Thymus (tissue), 11 donors: ENCODE data around the gene NDUFAB1. TPM values are rescaled to one million over a fixed set of nuclear protein-coding genes. Genes with fewer than 3 reads are reported as not detected.
A peak's percentile ranks its signal among the peaks of the same experiment; 100 is the strongest.

ENCODE experiments used
- DNase-seq, 9 donors: peaks; one replicate each; pipeline ENCODE4 v3.0.0-alpha.2; 2013; ENCODE audit warnings: low spot score in 9 of 9, low read depth in 6 of 9, missing footprints in 1 of 9
- H3K27ac ChIP-seq, 2 donors: one replicate each; pipeline ENCODE4 v1.5.1; 2013; ENCODE audit warnings: control low read depth in 1 of 2, low read depth in 1 of 2, low read length in 1 of 2, mild to moderate bottlenecking in 1 of 2, moderate library complexity in 1 of 2
- H3K27me3 ChIP-seq, 2 donors: one replicate each; pipeline ENCODE4 v1.5.1; 2013; ENCODE audit warnings: low read length in 1 of 2; ENCODE audit not compliant: control insufficient read depth in 2 of 2, insufficient read depth in 1 of 2
- H3K36me3 ChIP-seq, 2 donors: one replicate each; pipeline ENCODE4 v1.5.1; 2013; ENCODE audit warnings: low read length in 1 of 2, mild to moderate bottlenecking in 1 of 2, moderate library complexity in 1 of 2; ENCODE audit not compliant: control insufficient read depth in 2 of 2, insufficient read depth in 2 of 2
- H3K4me1 ChIP-seq, 2 donors: one replicate each; pipeline ENCODE4 v1.5.1; 2013; ENCODE audit warnings: low read length in 2 of 2; ENCODE audit not compliant: control insufficient read depth in 2 of 2, insufficient read depth in 2 of 2
- H3K4me3 ChIP-seq, 2 donors: one replicate each; pipeline ENCODE4 v1.5.1; 2013; ENCODE audit warnings: low read length in 2 of 2, control low read depth in 1 of 2, mild to moderate bottlenecking in 1 of 2
- H3K9me3 ChIP-seq, 2 donors: one replicate each; pipeline ENCODE4 v1.5.1; 2013; ENCODE audit warnings: low read length in 1 of 2, mild to moderate bottlenecking in 1 of 2; ENCODE audit not compliant: control insufficient read depth in 2 of 2, insufficient read depth in 1 of 2
- WGBS: extraction: QIAGEN DNeasy Blood & Tissue Kit; methylation state at CpG from one replicate; pipeline ENCODE4 v1.1.7; 2013; 5-methylcytosine and 5-hydroxymethylcytosine counted together
- polyA plus RNA-seq: library from polyadenylated mRNA; stranded (reverse); fragments of 200-250 nt; gene quantifications from one replicate; pipeline ENCODE4 v1.2.3, GENCODE V29; 2013
- total RNA-seq: library from RNA; stranded (reverse); fragments of 120-200 nt; gene quantifications from one replicate; pipeline ENCODE4 v1.2.4, GENCODE V29; 2013
- donor health status: healthy.

The NDUFAB1 gene
- total and polyA plus RNA-seq, 2 donors = 110 to 153 TPM

DNA sequence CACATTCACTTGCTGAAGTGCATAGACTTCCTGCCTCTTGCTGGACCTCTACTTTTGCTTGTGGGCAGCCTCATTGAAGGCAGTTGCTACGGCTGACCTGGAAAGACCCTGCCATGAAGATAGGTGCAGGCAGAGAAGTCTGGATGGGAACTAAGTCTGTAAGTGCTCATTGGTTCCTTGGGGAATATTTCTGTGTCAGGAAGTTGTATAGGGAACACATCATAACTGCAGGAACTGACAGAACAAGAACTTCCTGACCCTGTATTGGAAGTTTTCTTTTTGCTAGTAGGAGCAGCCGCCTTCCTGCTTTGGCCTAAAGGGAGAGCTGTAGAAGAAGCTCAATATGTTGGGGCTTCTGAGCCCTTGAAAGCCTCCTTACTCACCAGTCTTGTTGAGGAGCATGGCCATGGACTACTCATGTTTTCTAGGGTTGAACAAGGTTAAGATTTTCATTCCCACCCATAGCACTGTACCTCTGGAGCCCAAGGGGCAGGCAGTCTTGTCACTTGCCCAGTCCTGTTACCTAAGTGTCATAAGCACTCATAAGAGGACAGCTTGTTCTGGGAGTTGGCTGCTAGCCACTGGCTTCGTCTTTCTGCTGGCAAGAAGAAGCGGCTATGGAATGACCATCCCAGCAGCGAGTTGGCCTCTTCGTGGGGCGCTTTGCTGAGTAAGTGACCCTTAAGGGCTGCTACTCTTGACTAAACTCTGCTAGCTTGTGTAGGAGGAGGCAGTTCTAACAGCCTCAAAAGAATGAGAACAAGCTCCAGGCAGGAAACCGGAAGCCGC lies 31.3 kb downstream of the NDUFAB1 start:
- Histone ChIP-seq H3K27ac (no peak overlapping the region), H3K36me3 (peaks cover 78 to 80% of the 10 kb centered on the region in 2 donors), H3K27me3 (no peaks in the 10 kb centered on the region), H3K4me3 (no peak overlapping the region), H3K9me3 (no peaks in the 10 kb centered on the region), H3K4me1 (peaks cover 0 to 2% of the 10 kb centered on the region in 2 donors)
- WGBS = 96% methylated on average over 9 of the region's 9 CpGs
- DNase-seq = no peak

- Histone ChIP-seq H3K4me1 (peaks cover 6 to 7% of the 10 kb centered on the region in 2 donors), H3K9me3 (no peaks in the 10 kb centered on the region), H3K36me3 (peaks cover 77 to 79% of the 10 kb centered on the region in 2 donors), H3K27me3 (no peaks in the 10 kb centered on the region), H3K27ac (no peak overlapping the region), H3K4me3 (no peak overlapping the region)
- WGBS = 99% methylated on average over 6 of the region's 6 CpGs
- no peak for DNase-seq
Measured at GRCh38 chr16:23563186-23563585, 32.9 kb downstream of the NDUFAB1 start.

DNA sequence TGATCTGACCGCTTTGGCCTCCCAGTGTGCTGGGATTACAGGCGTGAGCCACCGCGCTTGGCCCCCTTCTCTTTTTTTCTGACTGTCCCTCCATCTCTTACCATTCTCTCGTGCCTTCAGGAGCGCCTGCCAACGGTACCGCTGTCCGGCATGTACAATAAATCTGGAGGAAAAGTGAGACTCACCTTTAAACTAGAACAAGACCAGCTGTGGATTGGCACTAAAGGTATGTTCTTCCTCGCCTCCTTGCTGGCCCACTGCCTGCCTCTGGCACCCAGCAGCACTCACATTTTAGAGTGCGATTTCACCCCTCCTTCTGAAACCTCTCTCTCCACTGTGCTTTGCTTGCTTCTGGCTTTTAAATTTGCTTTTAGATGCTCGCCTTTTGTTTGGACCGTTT lies 33.6 kb downstream of the NDUFAB1 start:
- Histone ChIP-seq H3K4me3 (no peak overlapping the region), H3K9me3 (no peaks in the 10 kb centered on the region), H3K36me3 (peaks cover 71 to 73% of the 10 kb centered on the region in 2 donors), H3K27me3 (no peaks in the 10 kb centered on the region), H3K4me1 (peaks cover 7 to 9% of the 10 kb centered on the region in 2 donors), H3K27ac (no peak overlapping the region)
- 99% methylated on average over 13 of the region's 13 CpGs for whole genome bisulfite sequencing
- no peak for DNase-seq

GRCh38 chr16:23561586-23561985 lies 34.5 kb downstream of the NDUFAB1 start:
- Histone ChIP-seq H3K9me3 (no peaks in the 10 kb centered on the region), H3K4me1 (peaks cover 9 to 11% of the 10 kb centered on the region in 2 donors), H3K27me3 (no peaks in the 10 kb centered on the region), H3K36me3 (peaks cover 62 to 64% of the 10 kb centered on the region in 2 donors), H3K4me3 (no peak overlapping the region), H3K27ac (no peak overlapping the region)
- WGBS = 91% methylated on average over 5 of the region's 5 CpGs
- DNase-seq = no peak

- H3K4me1 ChIP-seq = peaks cover 9 to 13% of the 10 kb centered on the region in 2 donors
- DNase-seq = peak in 1 of 9 donors; percentile 9
- 5% methylated on average over 60 of the region's 60 CpGs for WGBS
- peaks cover 30 to 33% of the 10 kb centered on the region in 2 donors for H3K36me3 ChIP-seq
- no peaks in the 10 kb centered on the region for H3K9me3 ChIP-seq
- peak overlapping the region in 1 of 2 donors; percentile 90 for H3K27ac ChIP-seq
- no peaks in the 10 kb centered on the region for H3K27me3 ChIP-seq
- peak overlapping the region; percentile 61 to 76 for H3K4me3 ChIP-seq
Measured at GRCh38 chr16:23557779-23558702, 38.1 kb downstream of the NDUFAB1 start.

- peaks cover 9 to 13% of the 10 kb centered on the region in 2 donors for H3K4me1 ChIP-seq
- 2% methylated on average over 65 of the region's 65 CpGs for WGBS
- H3K4me3 ChIP-seq = peak within 1 kb of the TSS; percentile 61 to 76
- peak within 1 kb of the TSS; percentile 85 to 90 for H3K27ac ChIP-seq
- H3K27me3 ChIP-seq = no peaks in the 10 kb centered on the region
- H3K9me3 ChIP-seq = no peaks in the 10 kb centered on the region
- H3K36me3 ChIP-seq = peaks cover 21 to 26% of the 10 kb centered on the region in 2 donors
- DNase-seq = peak; percentile 90 to 99 (median 96)
Measured at GRCh38 chr16:23556881-23557778, 39.0 kb downstream of the NDUFAB1 start, which contains the start of the genes EARS2 and UBFD1. TSS of gene EARS2 (minus strand) at chr16:23557350. CDS start at chr16:23557343, 7 bp downstream. TSS of gene UBFD1 (plus strand) at chr16:23557727. CDS start at chr16:23557743, 16 bp downstream.

- DNase-seq = no peak
- WGBS = 91% methylated on average over 3 of the region's 3 CpGs
Measured at GRCh38 chr16:23554536-23554935, 41.6 kb downstream of the NDUFAB1 start.

DNA sequence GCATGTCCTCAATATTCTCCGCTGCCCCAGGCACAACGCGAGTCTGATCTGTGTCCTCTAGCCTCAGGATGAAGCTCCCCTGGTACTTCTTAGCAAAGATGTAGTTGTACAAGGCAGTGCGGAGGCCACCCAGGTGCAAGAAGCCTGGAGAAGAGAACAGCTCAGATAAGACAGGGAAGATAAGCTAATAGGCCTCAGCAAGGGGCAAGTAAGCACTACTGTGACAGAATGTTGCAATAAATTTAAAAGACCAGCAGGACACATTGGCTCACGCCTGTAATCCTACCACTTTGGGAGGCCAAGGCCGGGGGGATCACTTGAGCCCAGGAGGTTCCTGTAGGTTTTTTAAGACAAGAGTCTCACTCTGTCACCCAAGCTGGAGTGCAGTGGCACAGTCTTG lies 44.0 kb downstream of the NDUFAB1 start:
- peaks cover 15 to 32% of the 10 kb centered on the region in 2 donors for H3K36me3 ChIP-seq
- 79% methylated on average over 6 of the region's 6 CpGs for WGBS
- no peak for DNase-seq

More at GRCh38 chr16:23554536-23554935, 41.6 kb downstream of the NDUFAB1 start:
- Histone ChIP-seq H3K27me3 (no peaks in the 10 kb centered on the region), H3K36me3 (peaks cover 6 to 22% of the 10 kb centered on the region in 2 donors), H3K27ac (peak overlapping the region in 1 of 2 donors; percentile 17), H3K4me3 (no peak overlapping the region), H3K9me3 (no peaks in the 10 kb centered on the region), H3K4me1 (peaks cover 7 to 13% of the 10 kb centered on the region in 2 donors)

More for the DNA sequence above, 44.0 kb downstream of the NDUFAB1 start:
- Histone ChIP-seq H3K4me3 (no peak overlapping the region), H3K9me3 (no peaks in the 10 kb centered on the region), H3K27ac (peak overlapping the region in 1 of 2 donors; percentile 43), H3K4me1 (peaks cover 0 to 6% of the 10 kb centered on the region in 2 donors), H3K27me3 (no peaks in the 10 kb centered on the region)
